ENCODE data around the gene TBPL1. TPM values are rescaled to one million over a fixed set of nuclear protein-coding genes. Genes with fewer than 3 reads are reported as not detected.

The TBPL1 gene
- total and polyA plus RNA-seq, 10 of the 15 experiments (the other 5 are each of a cell fraction or from before 2014, with no cell fraction given), result 34.6 to 71.2 (median 43.0) TPM

GRCh38 chr6:133964052-133964451 is 11.0 kb downstream of the TBPL1 start (continued):
- peak; percentile 33; the same call in 1 of the 2 replicates for TF ChIP-seq BCL11A (IDR thresholded peaks at IDR 0.05; ENCODE audit: low read depth, low read length)
- 0 out of 4 replicates have a peak, but pooled peaks of 1 of the 2 experiments have one; percentile 16 for TF ChIP-seq SRF (IDR thresholded peaks at IDR 0.05; ENCODE audit: low read depth in 2 of 2, low read length in 2 of 2)
- peak; percentile 44; the same call in 1 of the 2 replicates for TF ChIP-seq NFIC (IDR thresholded peaks at IDR 0.05; ENCODE audit: low read depth, low read length)
- TF ChIP-seq PBX3 (IDR thresholded peaks at IDR 0.05; ENCODE audit: insufficient replicate concordance, low read depth, low read length), result peak; percentile 56
- TF ChIP-seq FOXM1 (IDR thresholded peaks at IDR 0.05; ENCODE audit: low read depth, low read length), result 0 out of 2 replicates have a peak, but pooled peaks have one; percentile 23
- TF ChIP-seq ZBTB11 (CRISPR knock-in tag; IDR thresholded peaks at IDR 0.05), result no peak
- TF ChIP-seq PAX5 (IDR thresholded peaks at IDR 0.05; ENCODE audit: borderline replicate concordance, low read depth, low read length), result no peak
- TF ChIP-seq JUNB (IDR thresholded peaks at IDR 0.05), result peak; percentile 85
- TF ChIP-seq CREM (IDR thresholded peaks at IDR 0.05; ENCODE audit: low read depth), result peak; percentile 44; the same call in 1 of the 2 replicates
